ENCODE results near the gene ESPL1.
"Not testable (repeated sequence)": the region's sequence is repeated elsewhere in the genome, so short reads cannot be mapped to it uniquely, and the experiment has no call there.

Gene ESPL1

GRCh38 chr12:53299101-53299453, 31.0 kb downstream of the ESPL1 start:
- DNase-seq (ENCODE audit: low read depth in 3 of 3): peak; percentile 23 to 50 (median 24)

- peak; percentile 66 to 83 (median 78) for DNase-seq (ENCODE audit: low read depth in 3 of 3)
Measured at GRCh38 chr12:53299454-53300180, 31.5 kb downstream of the ESPL1 start, which contains the start of gene MYG1. Gene MYG1, plus strand, starts transcription at chr12:53299695. Its CDS starts 43 bp downstream, at chr12:53299738.

GRCh38 chr12:53300187-53300586, 32.1 kb downstream of the ESPL1 start:
- peak in 1 of 3 donors; percentile 11 for DNase-seq (ENCODE audit: low read depth in 3 of 3)

- DNase-seq (ENCODE audit: low read depth in 3 of 3): no peak
Measured at GRCh38 chr12:53302903-53303302, 34.8 kb downstream of the ESPL1 start.

GRCh38 chr12:53306826-53307225, 38.7 kb downstream of the ESPL1 start:
- no peak for DNase-seq (ENCODE audit: low read depth in 3 of 3)

GRCh38 chr12:53308276-53308675, 40.2 kb downstream of the ESPL1 start:
- no peak for DNase-seq (ENCODE audit: low read depth in 3 of 3)

GRCh38 chr12:53313996-53314395, 45.9 kb downstream of the ESPL1 start:
- DNase-seq (ENCODE audit: low read depth in 3 of 3): no peak

GRCh38 chr12:53320352-53321195, 52.5 kb downstream of the ESPL1 start:
- no peak for DNase-seq (ENCODE audit: low read depth in 3 of 3)

- peak in 1 of 3 donors; percentile 62 for DNase-seq (ENCODE audit: low read depth in 3 of 3)
Measured at GRCh38 chr12:53324113-53324778, 56.1 kb downstream of the ESPL1 start.

GRCh38 chr12:53324779-53325510, 56.8 kb downstream of the ESPL1 start:
- peak; percentile 78 to 84 (median 84) for DNase-seq (ENCODE audit: low read depth in 3 of 3)

GRCh38 chr12:53325511-53326061, 57.5 kb downstream of the ESPL1 start:
- no peak for DNase-seq (ENCODE audit: low read depth in 3 of 3)

- DNase-seq (ENCODE audit: low read depth in 3 of 3): no peak
Measured at GRCh38 chr12:53326460-53327185, 58.5 kb downstream of the ESPL1 start.

- DNase-seq (ENCODE audit: low read depth in 3 of 3): no peak
Measured at GRCh38 chr12:53327435-53328042, 59.4 kb downstream of the ESPL1 start.

- DNase-seq (ENCODE audit: low read depth in 3 of 3): no peak
Measured at GRCh38 chr12:53328043-53328435, 59.9 kb downstream of the ESPL1 start.

- no peak for DNase-seq (ENCODE audit: low read depth in 3 of 3)
Measured at GRCh38 chr12:53330671-53331070, 62.6 kb downstream of the ESPL1 start.

GRCh38 chr12:53332339-53332738, 64.2 kb downstream of the ESPL1 start:
- not testable (repeated sequence) for DNase-seq (ENCODE audit: low read depth in 3 of 3)

GRCh38 chr12:53332744-53333143, 64.6 kb downstream of the ESPL1 start:
- no peak for DNase-seq (ENCODE audit: low read depth in 3 of 3)

GRCh38 chr12:53333289-53333688, 65.2 kb downstream of the ESPL1 start:
- DNase-seq (ENCODE audit: low read depth in 3 of 3): no peak

GRCh38 chr12:53333845-53334244, 65.7 kb downstream of the ESPL1 start:
- no peak for DNase-seq (ENCODE audit: low read depth in 3 of 3)

- no peak for DNase-seq (ENCODE audit: low read depth in 3 of 3)
Measured at GRCh38 chr12:53334822-53335221, 66.7 kb downstream of the ESPL1 start.

Data from stimulated activated CD4-positive, alpha-beta T cell treated with anti-CD3 and anti-CD28 coated beads, TNF-alpha, amount 100 ng/mL, for 48 hours (primary cell).